ENCODE results near the gene CNOT11. TPM values are rescaled to one million over a fixed set of nuclear protein-coding genes. Genes with fewer than 3 reads are reported as not detected.

CNOT11 gene
- 50.8 and 59.7 TPM in 2 replicates for total RNA-seq

GRCh38 chr2:101252408-101253012 lies at the start of gene CNOT11:
Gene CNOT11, plus strand, starts transcription at chr2:101252886. Its CDS starts 79 bp downstream, at chr2:101252965.
- H3K27me3 Mint-ChIP-seq = no peaks in the 10 kb centered on the region
- no peaks in the 10 kb centered on the region for H3K9me3 Mint-ChIP-seq
- ATAC-seq (ENCODE audit: low read depth) (peak; percentile 86), DNase-seq (peak; percentile 98)
- peaks cover 41% of the 10 kb centered on the region for H3K4me1 Mint-ChIP-seq
- ChIA-PET CTCF (interaction anchor here (0.9 to 1.8 kb wide), 4 partner anchors 13 to 240 kb away, joined by 4 to 8 read pairs (median 4); no protein-coding TSS in a partner anchor), POLR2A (interaction anchor here (0.7 to 2.5 kb wide), 11 partner anchors 12 to 672 kb away, joined by 3 to 16 read pairs (median 6); partner anchors contain the start of genes RNF149 and RPL31)
- intact Hi-C loops (cut with micrococcal nuclease) = loop anchor here (1.0 to 5.0 kb wide), 11 partner anchors 28 to 1916 kb away; partner anchors contain the start of genes EIF5B, RPL31, TBC1D8 and TXNDC9
- peaks cover 22% of the 10 kb centered on the region for H3K36me3 Mint-ChIP-seq (ENCODE audit: low read depth)
- peak within 1 kb of the TSS; percentile 94 for H3K27ac Mint-ChIP-seq
- TF ChIP-seq CTCF (IDR thresholded peaks at IDR 0.05) = no peak
- peak within 1 kb of the TSS; percentile 91 for H3K4me3 Mint-ChIP-seq

- DNase-seq (no peak), ATAC-seq (ENCODE audit: low read depth) (no peak)
- no peaks in the 10 kb centered on the region for H3K4me1 Mint-ChIP-seq
- TF ChIP-seq CTCF (IDR thresholded peaks at IDR 0.05) = no peak
- H3K27me3 Mint-ChIP-seq = no peaks in the 10 kb centered on the region
- no peak overlapping the region for H3K27ac Mint-ChIP-seq
- H3K9me3 Mint-ChIP-seq = peaks cover 5% of the 10 kb centered on the region
- no peak overlapping the region for H3K4me3 Mint-ChIP-seq
- ChIA-PET POLR2A (interaction anchor here (0.6 to 1.9 kb wide), 5 partner anchors 20 to 277 kb away, joined by 3 to 10 read pairs (median 6); partner anchors contain the start of gene TBC1D8), CTCF (interaction anchor here (0.7 to 7.2 kb wide), 23 partner anchors 8 to 598 kb away, joined by 3 to 126 read pairs (median 5); partner anchors contain the start of gene TBC1D8)
- no peaks in the 10 kb centered on the region for H3K36me3 Mint-ChIP-seq (ENCODE audit: low read depth)
- intact Hi-C loops (cut with micrococcal nuclease) = loop anchor here (1.0 to 2.0 kb wide), 5 partner anchors 48 to 597 kb away; partner anchors contain the start of gene CNOT11
Observed at GRCh38 chr2:101204400-101205115, 48.1 kb upstream of the CNOT11 start.

- Mint-ChIP-seq H3K36me3 (ENCODE audit: low read depth) (no peaks in the 10 kb centered on the region), H3K4me1 (no peaks in the 10 kb centered on the region), H3K4me3 (peak overlapping the region; percentile 72), H3K27me3 (peaks cover 1% of the 10 kb centered on the region), H3K27ac (no peak overlapping the region), H3K9me3 (peaks cover 14% of the 10 kb centered on the region)
- intact Hi-C loops (cut with micrococcal nuclease) = loop anchor here (1.0 to 2.0 kb wide), 5 partner anchors 47 to 598 kb away; partner anchors contain the start of gene CNOT11
- peak; percentile 91 for ATAC-seq (ENCODE audit: low read depth)
- ChIA-PET POLR2A (interaction anchor here (0.6 to 1.9 kb wide), 6 partner anchors 21 to 278 kb away, joined by 3 to 10 read pairs (median 6); partner anchors contain the start of genes RPL31 and TBC1D8), CTCF (interaction anchor here (0.6 to 7.2 kb wide), 38 partner anchors 9 to 599 kb away, joined by 3 to 126 read pairs (median 4); partner anchors contain the start of gene TBC1D8)
- peak; percentile 16 for TF ChIP-seq CTCF (IDR thresholded peaks at IDR 0.05)
- DNase-seq = no peak
Observed at GRCh38 chr2:101205521-101206479, 46.9 kb upstream of the CNOT11 start.

GRCh38 chr2:101208830-101209229 lies 43.9 kb upstream of the CNOT11 start:
- no peak for DNase-seq
- Mint-ChIP-seq H3K4me1 (no peaks in the 10 kb centered on the region), H3K36me3 (ENCODE audit: low read depth) (no peaks in the 10 kb centered on the region), H3K4me3 (no peak overlapping the region), H3K27ac (no peak overlapping the region), H3K9me3 (peaks cover 17% of the 10 kb centered on the region), H3K27me3 (peaks cover 3% of the 10 kb centered on the region)
- intact Hi-C loops (cut with micrococcal nuclease) = no loop called here
- ChIA-PET CTCF (no interaction called here), POLR2A (no interaction called here)
- ATAC-seq (ENCODE audit: low read depth) = no peak
- TF ChIP-seq CTCF (IDR thresholded peaks at IDR 0.05) = no peak

Measured in activated B cell treated with CpG ODN at 0.5 μM for 24 hours (primary cell).